ENCODE results near the gene TMA7. TPM values are rescaled to one million over a fixed set of nuclear protein-coding genes. Genes with fewer than 3 reads are reported as not detected.

TMA7 gene
- total and polyA plus RNA-seq, 9 of the 15 experiments (the other 6 are each of a cell fraction or from before 2014, with no cell fraction given): 209 to 1,003 (median 486) TPM

DNA sequence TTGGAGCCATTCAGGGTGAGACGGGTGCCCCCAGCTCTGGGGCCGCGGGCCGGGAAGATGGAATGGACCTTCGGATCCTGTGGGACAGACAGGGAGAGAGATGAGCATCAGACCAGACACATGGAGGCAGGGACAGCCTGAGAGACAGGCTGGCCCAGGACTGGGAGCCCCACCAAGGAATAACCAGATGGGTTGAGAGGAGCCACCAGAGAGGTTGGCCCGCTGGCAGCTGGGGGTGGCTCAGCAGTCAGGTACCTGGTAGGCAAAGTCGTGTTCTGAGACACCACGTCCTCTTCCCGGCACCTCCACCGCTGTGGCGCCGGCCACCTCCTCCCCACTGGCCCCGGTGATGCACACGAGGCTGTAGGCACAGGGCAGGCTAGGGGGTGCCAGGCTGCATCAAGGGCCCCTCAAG lies 24.0 kb upstream of the TMA7 start:
- no peak overlapping the region for H2AFZ ChIP-seq (ENCODE audit: low read depth, low read length)
- H3K36me3 ChIP-seq (ENCODE audit: control insufficient read depth, insufficient read depth, low read length): no peaks in the 10 kb centered on the region
- no peak for FAIRE-seq
- ChIA-PET POLR2A (interaction anchor here (0.7 to 1.0 kb wide), 2 partner anchors 10 to 20 kb away, joined by 3 to 4 read pairs; no protein-coding TSS in a partner anchor), CTCF (ENCODE audit: low intra/inter-chr PET ratio) (no interaction called here)
- no peaks in the 10 kb centered on the region for H3K79me2 ChIP-seq (ENCODE audit: control insufficient read depth, insufficient read depth, low read length)
- no peak overlapping the region for H3K27ac ChIP-seq (ENCODE audit: extremely low read depth, low read depth, low read length)
- TF ChIP-seq ZNF212 (CRISPR knock-in tag; IDR thresholded peaks at IDR 0.05): no peak
- H3K9me3 ChIP-seq (replicated peaks; ENCODE audit: control insufficient read depth, insufficient read depth, low read depth, low read length): no peaks in the 10 kb centered on the region
- H3K27me3 ChIP-seq (ENCODE audit: control insufficient read depth in 2 of 2, insufficient read depth in 2 of 2, low read length in 2 of 2): no peaks in the 10 kb centered on the region
- no peaks in the 10 kb centered on the region for H4K20me1 ChIP-seq (replicated peaks; ENCODE audit: control insufficient read depth, insufficient read depth, low read length)
- no peak overlapping the region for H3K9ac ChIP-seq (ENCODE audit: insufficient read depth in 1 of 2, low read depth in 2 of 2, low read length in 2 of 2)
- 53% methylated on average over 9 of the region's 14 CpGs for WGBS (ENCODE audit: insufficient coverage, low coverage, missing lambda C conversion rate)
- in situ Hi-C loops (cut with MboI): no loop called here
- peaks cover 0 to 5% of the 10 kb centered on the region in 2 experiments; a peak in 2 of 5 replicates for H3K4me1 ChIP-seq (replicated peaks in 1 of 2; ENCODE audit: control insufficient read depth in 2 of 2, insufficient read depth in 2 of 2, low read length in 2 of 2)
- ATAC-seq: no peak
- DNase-seq (ENCODE audit: extremely low read depth in 1 of 4, low spot score in 3 of 4): no peak
- no peak overlapping the region for H3K4me3 ChIP-seq
- no peaks in the 10 kb centered on the region for H3K9me1 ChIP-seq (ENCODE audit: control insufficient read depth, insufficient read depth, low read length)
- no TSS peak for BruUV-seq (replicated peaks)
- intact Hi-C loops (cut with micrococcal nuclease): no loop called here
- no peak overlapping the region for H3K4me2 ChIP-seq (ENCODE audit: insufficient read depth, low read length)

- H3K36me3 ChIP-seq (ENCODE audit: control insufficient read depth, insufficient read depth, low read length): no peaks in the 10 kb centered on the region
- no peak for TF ChIP-seq SMAD1 (IDR thresholded peaks at IDR 0.05; ENCODE audit: low read depth, low read length, partially characterized antibody)
- no peak for TF ChIP-seq POLR2G (IDR thresholded peaks at IDR 0.05; ENCODE audit: low read depth, low read length)
- no peak for TF ChIP-seq ZZZ3 (IDR thresholded peaks at IDR 0.05)
- TF ChIP-seq PKNOX1 (IDR thresholded peaks at IDR 0.05): no peak
- no peak for TF ChIP-seq PYGO2 (tag; IDR thresholded peaks at IDR 0.05)
- no peak for TF ChIP-seq KLF10 (CRISPR knock-in tag; IDR thresholded peaks at IDR 0.05)
- no peak for TF ChIP-seq ZNF696 (CRISPR knock-in tag; conservative IDR thresholded peaks at IDR 0.05)
- no peak for TF ChIP-seq BMI1 (IDR thresholded peaks at IDR 0.05; ENCODE audit: low read length)
- TF ChIP-seq ZNF212 (CRISPR knock-in tag; IDR thresholded peaks at IDR 0.05): no peak
- no peak for TF ChIP-seq TARDBP (IDR thresholded peaks at IDR 0.05)
- TF ChIP-seq HMBOX1 (IDR thresholded peaks at IDR 0.05): no peak
These were observed 23.5 kb upstream of the TMA7 start for GRCh38 chr3:48416546-48416945.

More at GRCh38 chr3:48416546-48416945, 23.5 kb upstream of the TMA7 start:
- Histone ChIP-seq H2AFZ (ENCODE audit: low read depth, low read length) (no peak overlapping the region), H3K4me2 (ENCODE audit: insufficient read depth, low read length) (no peak overlapping the region), H3K27me3 (ENCODE audit: control insufficient read depth in 2 of 2, insufficient read depth in 2 of 2, low read length in 2 of 2) (no peaks in the 10 kb centered on the region), H3K79me2 (ENCODE audit: control insufficient read depth, insufficient read depth, low read length) (no peaks in the 10 kb centered on the region), H3K4me1 (replicated peaks in 1 of 2; ENCODE audit: control insufficient read depth in 2 of 2, insufficient read depth in 2 of 2, low read length in 2 of 2) (peaks cover 0 to 5% of the 10 kb centered on the region in 2 experiments; a peak in 2 of 5 replicates), H3K27ac (ENCODE audit: extremely low read depth, low read depth, low read length) (no peak overlapping the region), H3K9me3 (replicated peaks; ENCODE audit: control insufficient read depth, insufficient read depth, low read depth, low read length) (no peaks in the 10 kb centered on the region), H3K9ac (ENCODE audit: insufficient read depth in 1 of 2, low read depth in 2 of 2, low read length in 2 of 2) (no peak overlapping the region), H4K20me1 (replicated peaks; ENCODE audit: control insufficient read depth, insufficient read depth, low read length) (no peaks in the 10 kb centered on the region), H3K9me1 (ENCODE audit: control insufficient read depth, insufficient read depth, low read length) (no peaks in the 10 kb centered on the region), H3K4me3 (no peak overlapping the region)
- 48% methylated on average over 4 of the region's 4 CpGs for WGBS (ENCODE audit: insufficient coverage, low coverage, missing lambda C conversion rate)
- FAIRE-seq (no peak), DNase-seq (ENCODE audit: extremely low read depth in 1 of 4, low spot score in 3 of 4) (no peak), ATAC-seq (no peak)
- POLR2A ChIA-PET: interaction anchor here (0.7 to 1.0 kb wide), 2 partner anchors 10 to 20 kb away, joined by 3 to 4 read pairs; no protein-coding TSS in a partner anchor
- intact Hi-C loops (cut with micrococcal nuclease): no loop called here
- CTCF ChIA-PET (ENCODE audit: low intra/inter-chr PET ratio): no interaction called here
- no TSS peak for BruUV-seq (replicated peaks)
- in situ Hi-C loops (cut with MboI): no loop called here

All from K562 (cell line).